Panc1 (cell line): ENCODE measurements around the gene STAT3. TPM values are rescaled to one million over a fixed set of nuclear protein-coding genes. Genes with fewer than 3 reads are reported as not detected.

Experiments
- ATAC-seq: fragments of 200-7000 bp; cut with Tn5 transposase; 2 replicates; pipeline ENCODE4 v1.9.1; 2020; ENCODE audit warnings: mild to moderate bottlenecking, moderate library complexity
- BruUV-seq: library from RNA; stranded (reverse); fragments of 400-500 nt; replicated peaks from 2 replicates; lab custom pipeline; 2021; lab: Mats Ljungman, UMichigan
- CTCF ChIA-PET: fragments of 300-600 bp; sonication (Branson Sonifier 250); formaldehyde crosslinking; loops from one replicate; lab custom pipeline; 2022; ENCODE audit warnings: antibody characterized with exemption; lab: Charles Lee
- POLR2A ChIA-PET: fragments of 300-600 bp; sonication (Branson Sonifier 250); formaldehyde crosslinking; loops from one replicate; lab custom pipeline; 2022; ENCODE audit warnings: antibody characterized with exemption; lab: Charles Lee
- DNase-seq: peaks from one replicate; pipeline ENCODE4 v3.0.0-alpha.2; 2010; ENCODE audit warnings: low read depth, low spot score
- H3K27ac ChIP-seq: 2 replicates; pipeline ENCODE4 v1.5.1; 2011; ENCODE audit warnings: mild to moderate bottlenecking, low read length, inconsistent platforms
- H3K27me3 ChIP-seq: fragments of 200-500 bp; sonication (Bioruptor generic); 2 replicates; pipeline ENCODE4 v1.6.0; 2014; ENCODE audit warnings: low read length, inconsistent platforms; ENCODE audit not compliant: control insufficient read depth, insufficient read depth
- H3K36me3 ChIP-seq: fragments of 200-500 bp; sonication (Bioruptor generic); 2 replicates; pipeline ENCODE4 v1.5.1; 2014; ENCODE audit warnings: inconsistent platforms, mild to moderate bottlenecking, low read length, moderate library complexity; ENCODE audit not compliant: control insufficient read depth, insufficient read depth
- H3K4me1 ChIP-seq: 2 replicates; pipeline ENCODE4 v1.5.1; 2011; ENCODE audit warnings: inconsistent platforms, mild to moderate bottlenecking, low read length, moderate library complexity; ENCODE audit not compliant: control insufficient read depth, insufficient read depth
- H3K4me3 ChIP-seq, 2 experiments: 2 replicates each; pipeline ENCODE4 v1.5.1; 2011 to 2012; ENCODE audit warnings: low read depth in 2 of 2, low read length in 2 of 2, mild to moderate bottlenecking in 2 of 2, inconsistent platforms in 1 of 2, moderate library complexity in 1 of 2
- H3K9me3 ChIP-seq: fragments of 200-500 bp; sonication (Bioruptor generic); 2 replicates; pipeline ENCODE4 v1.5.1; 2014; ENCODE audit warnings: low read depth, mild to moderate bottlenecking, inconsistent platforms, low read length, moderate library complexity; ENCODE audit not compliant: control insufficient read depth, insufficient read depth
- POLR2AphosphoS5 ChIP-seq: IDR thresholded peaks from 2 replicates; pipeline ENCODE4 v1.6.1; 2012; ENCODE audit warnings: mild to moderate bottlenecking, low read depth, low read length, moderate library complexity
- REST ChIP-seq, 2 experiments: IDR thresholded peaks; 2 replicates each; pipeline ENCODE4 v1.6.1; 2011 to 2012; ENCODE audit warnings: low read depth in 2 of 2, control low read depth in 1 of 2, low read length in 1 of 2, mild to moderate bottlenecking in 1 of 2, moderate library complexity in 1 of 2; ENCODE audit not compliant: insufficient read depth in 1 of 2
- SIN3A ChIP-seq: IDR thresholded peaks from 2 replicates; pipeline ENCODE4 v1.6.1; 2012; ENCODE audit warnings: low read depth, mild to moderate bottlenecking, low read length, moderate library complexity, borderline replicate concordance; ENCODE audit not compliant: insufficient read depth
- TCF7L2 ChIP-seq: IDR thresholded peaks from 2 replicates; pipeline ENCODE4 v1.6.1; 2011; ENCODE audit warnings: mild to moderate bottlenecking, low read depth, low read length, inconsistent platforms
- in situ Hi-C: cut with HindIII; loops from 2 replicates; pipeline ENCODE4 v1.10.0; 2016; ENCODE audit warnings: low sequenced_read_pairs, low pct_unique_long_range_greater_than_20kb
- intact Hi-C: fragments of 100-400 bp; cut with micrococcal nuclease; formaldehyde crosslinking; loops from one replicate; pipeline ENCODE4 v1.10.0; 2022; ENCODE audit not compliant: unreplicated experiment
- total RNA-seq: library from RNA; stranded (reverse); gene quantifications from one replicate; pipeline ENCODE4 v1.2.1, GENCODE V29; 2021; ENCODE audit not compliant: unreplicated experiment
- TF ChIP-seq, protein P1 (sequence below): fragments of 450-650 bp; IDR thresholded peaks from 2 replicates; pipeline ENCODE4 v1.5.1; 2017; ENCODE audit warnings: mild to moderate bottlenecking

Gene STAT3
- total RNA-seq, 1 experiment from 2014 or later, result 287 TPM

GRCh38 chr17:42411361-42411760 is 23.1 kb upstream of the STAT3 start:
- POLR2A ChIA-PET, result interaction anchor here (0.6 kb wide), 1 partner anchor 100 kb away, joined by 8 read pairs; no protein-coding TSS in a partner anchor
- H3K36me3 ChIP-seq, result no peaks in the 10 kb centered on the region
- ATAC-seq (no peak), DNase-seq (no peak)
- TF ChIP-seq SIN3A (no peak), REST (IDR thresholded peaks at IDR 0.05; ENCODE audit: insufficient read depth in 1 of 2, low read depth in 2 of 2, low read length in 1 of 2) (no peak), POLR2AphosphoS5 (no peak), TCF7L2 (no peak)
- TF ChIP-seq, protein P1, sequence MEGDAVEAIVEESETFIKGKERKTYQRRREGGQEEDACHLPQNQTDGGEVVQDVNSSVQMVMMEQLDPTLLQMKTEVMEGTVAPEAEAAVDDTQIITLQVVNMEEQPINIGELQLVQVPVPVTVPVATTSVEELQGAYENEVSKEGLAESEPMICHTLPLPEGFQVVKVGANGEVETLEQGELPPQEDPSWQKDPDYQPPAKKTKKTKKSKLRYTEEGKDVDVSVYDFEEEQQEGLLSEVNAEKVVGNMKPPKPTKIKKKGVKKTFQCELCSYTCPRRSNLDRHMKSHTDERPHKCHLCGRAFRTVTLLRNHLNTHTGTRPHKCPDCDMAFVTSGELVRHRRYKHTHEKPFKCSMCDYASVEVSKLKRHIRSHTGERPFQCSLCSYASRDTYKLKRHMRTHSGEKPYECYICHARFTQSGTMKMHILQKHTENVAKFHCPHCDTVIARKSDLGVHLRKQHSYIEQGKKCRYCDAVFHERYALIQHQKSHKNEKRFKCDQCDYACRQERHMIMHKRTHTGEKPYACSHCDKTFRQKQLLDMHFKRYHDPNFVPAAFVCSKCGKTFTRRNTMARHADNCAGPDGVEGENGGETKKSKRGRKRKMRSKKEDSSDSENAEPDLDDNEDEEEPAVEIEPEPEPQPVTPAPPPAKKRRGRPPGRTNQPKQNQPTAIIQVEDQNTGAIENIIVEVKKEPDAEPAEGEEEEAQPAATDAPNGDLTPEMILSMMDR, result no peak
- peaks cover 49% of the 10 kb centered on the region for H3K4me1 ChIP-seq
- BruUV-seq, result no TSS peak
- in situ Hi-C loops, result no loop called here
- CTCF ChIA-PET, result no interaction called here
- no peaks in the 10 kb centered on the region for H3K9me3 ChIP-seq
- no peaks in the 10 kb centered on the region for H3K27me3 ChIP-seq
- H3K27ac ChIP-seq, result no peak overlapping the region
- no peak overlapping the region for H3K4me3 ChIP-seq
- intact Hi-C loops, result no loop called here

- DNase-seq (no peak), ATAC-seq (no peak)
- in situ Hi-C loops (no loop called here), intact Hi-C loops (no loop called here)
- CTCF ChIA-PET, result no interaction called here
- no TSS peak for BruUV-seq
- H3K27ac ChIP-seq, result peak overlapping the region; percentile 75
- no peaks in the 10 kb centered on the region for H3K27me3 ChIP-seq
- POLR2A ChIA-PET, result no interaction called here
- peaks cover 49% of the 10 kb centered on the region for H3K4me1 ChIP-seq
- no peaks in the 10 kb centered on the region for H3K9me3 ChIP-seq
- H3K4me3 ChIP-seq, result no peak overlapping the region
- no peak for TF ChIP-seq TCF7L2
- TF ChIP-seq REST (IDR thresholded peaks at IDR 0.05; ENCODE audit: insufficient read depth in 1 of 2, low read depth in 2 of 2, low read length in 1 of 2), result no peak
- TF ChIP-seq POLR2AphosphoS5, result no peak
- TF ChIP-seq, protein P1, result no peak
- H3K36me3 ChIP-seq, result no peaks in the 10 kb centered on the region
These were observed 22.1 kb upstream of the STAT3 start for GRCh38 chr17:42410319-42410685.
